Retinal pigment epithelial cell (primary cell): ENCODE measurements around the gene RGS7.

Source experiments
- DNase-seq: peaks from one replicate; pipeline ENCODE4 v3.0.0-alpha.2; 2010; ENCODE audit warnings: low read depth
- H3K4me3 ChIP-seq: 2 replicates; pipeline ENCODE4 v1.5.1; 2011; ENCODE audit warnings: mild to moderate bottlenecking, low read length, control low read depth, moderate library complexity
- CTCF ChIP-seq: conservative IDR thresholded peaks from 2 replicates; pipeline ENCODE4 v1.5.1; 2011; ENCODE audit warnings: low read depth, low read length, control low read depth, inconsistent platforms

RGS7 gene

GRCh38 chr1:240946926-240947325, 410.1 kb downstream of the RGS7 start:
- no peak overlapping the region for H3K4me3 ChIP-seq
- DNase-seq, result no peak
- peak; percentile 73 for TF ChIP-seq CTCF

- H3K4me3 ChIP-seq, result no peak overlapping the region
- no peak for DNase-seq
- TF ChIP-seq CTCF, result no peak
These were observed 414.1 kb downstream of the RGS7 start for GRCh38 chr1:240942901-240943300.

GRCh38 chr1:240941701-240942370, 415.2 kb downstream of the RGS7 start:
- TF ChIP-seq CTCF, result no peak
- no peak for DNase-seq
- H3K4me3 ChIP-seq, result no peak overlapping the region

GRCh38 chr1:240936911-240937668, 419.9 kb downstream of the RGS7 start:
- H3K4me3 ChIP-seq, result no peak overlapping the region
- DNase-seq, result no peak
- no peak for TF ChIP-seq CTCF

GRCh38 chr1:240935920-240936319, 421.1 kb downstream of the RGS7 start:
- H3K4me3 ChIP-seq, result no peak overlapping the region
- no peak for TF ChIP-seq CTCF
- DNase-seq, result no peak

- TF ChIP-seq CTCF, result no peak
- DNase-seq, result no peak
- H3K4me3 ChIP-seq, result no peak overlapping the region
These were observed 426.0 kb downstream of the RGS7 start for GRCh38 chr1:240931031-240931430.

GRCh38 chr1:240928265-240928664, 428.7 kb downstream of the RGS7 start:
- DNase-seq, result no peak
- no peak for TF ChIP-seq CTCF
- no peak overlapping the region for H3K4me3 ChIP-seq
